ENCODE results near the gene DBN1.

DBN1 gene

DNA sequence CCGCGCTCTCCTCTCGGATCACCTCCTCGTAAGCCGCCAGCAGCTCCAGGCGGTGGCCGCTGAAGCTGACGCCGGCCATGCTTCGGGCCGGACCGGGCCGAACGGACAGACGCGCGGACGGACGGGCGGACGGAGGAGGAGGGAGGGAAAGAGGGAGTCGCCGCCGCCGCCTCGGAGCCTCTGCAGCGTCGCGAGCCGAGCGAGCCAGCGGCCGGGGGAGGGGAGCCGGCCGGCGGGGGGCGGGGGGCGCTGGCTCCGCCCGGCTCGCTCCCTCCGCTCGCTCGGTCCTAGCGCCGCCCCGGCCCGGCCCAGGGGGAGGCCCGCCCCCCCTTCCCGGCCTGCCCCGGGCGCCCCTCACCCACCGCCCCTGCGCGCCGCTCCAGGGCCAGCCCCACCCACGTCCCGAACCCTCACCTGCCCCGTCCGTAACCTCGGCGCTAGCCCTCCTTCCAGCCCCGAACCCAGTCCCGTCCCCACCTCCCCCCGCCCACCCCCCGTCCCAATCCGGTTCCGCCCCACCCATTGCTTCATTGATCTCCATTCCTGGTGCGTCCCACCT is at the start of gene DBN1:
Gene DBN1, minus strand, starts transcription at position 192 of the 559 bp plus-strand sequence. Its CDS starts 113 bp downstream, at position 79.
- peak; percentile 63 for DNase-seq (ENCODE audit: low spot score)

DNA sequence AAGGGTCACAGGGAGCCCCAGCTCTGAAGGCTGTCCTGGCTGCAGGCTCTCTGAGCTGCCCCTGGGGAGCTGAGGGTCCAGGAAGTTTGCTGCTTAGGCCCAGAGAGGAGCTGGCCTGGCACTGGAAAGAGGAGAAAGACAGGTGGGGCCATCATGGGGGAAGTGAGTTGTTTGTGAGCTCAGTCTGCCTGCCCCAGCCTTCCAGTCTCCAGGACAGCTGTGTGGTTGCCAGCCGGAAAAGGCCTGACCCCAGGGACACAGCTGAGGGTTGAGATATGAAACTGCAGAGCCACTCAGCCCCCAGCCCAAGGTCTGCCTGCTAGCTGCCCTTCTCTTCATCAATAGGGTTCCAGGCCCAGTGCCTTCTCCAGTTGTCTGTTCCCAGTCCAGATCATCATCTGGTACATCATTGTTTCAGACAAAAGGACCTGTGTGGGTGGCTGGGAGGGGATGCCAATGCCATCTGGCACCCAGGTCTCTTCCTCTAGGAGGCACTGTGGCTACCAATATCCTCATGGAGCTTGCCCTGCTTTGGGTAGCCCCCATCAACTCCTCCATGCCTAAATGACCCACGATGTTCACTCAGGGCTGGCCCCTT is 47.6 kb upstream of the DBN1 start:
- DNase-seq (ENCODE audit: low spot score): no peak

DNA sequence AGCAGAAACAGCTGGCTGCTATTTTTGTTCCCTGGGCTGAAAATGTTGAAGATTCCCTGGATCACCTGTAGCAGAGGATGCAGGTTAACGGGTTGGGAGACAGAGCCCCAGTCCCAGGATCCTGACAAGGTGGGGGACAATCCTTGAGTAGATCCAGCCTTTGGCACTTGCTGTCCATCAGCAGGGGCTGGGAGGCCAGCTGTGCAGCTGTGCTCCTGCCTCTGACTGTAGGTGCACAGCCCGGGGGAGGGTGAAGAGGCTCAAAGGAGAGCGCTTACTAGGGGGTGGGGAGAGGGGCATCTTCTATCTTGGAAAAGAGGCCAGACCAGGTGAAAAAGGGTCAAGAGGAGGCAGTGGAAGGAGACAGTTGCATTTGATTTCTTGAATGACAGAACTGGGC is 46.8 kb upstream of the DBN1 start:
- DNase-seq (ENCODE audit: low spot score): no peak

DNA sequence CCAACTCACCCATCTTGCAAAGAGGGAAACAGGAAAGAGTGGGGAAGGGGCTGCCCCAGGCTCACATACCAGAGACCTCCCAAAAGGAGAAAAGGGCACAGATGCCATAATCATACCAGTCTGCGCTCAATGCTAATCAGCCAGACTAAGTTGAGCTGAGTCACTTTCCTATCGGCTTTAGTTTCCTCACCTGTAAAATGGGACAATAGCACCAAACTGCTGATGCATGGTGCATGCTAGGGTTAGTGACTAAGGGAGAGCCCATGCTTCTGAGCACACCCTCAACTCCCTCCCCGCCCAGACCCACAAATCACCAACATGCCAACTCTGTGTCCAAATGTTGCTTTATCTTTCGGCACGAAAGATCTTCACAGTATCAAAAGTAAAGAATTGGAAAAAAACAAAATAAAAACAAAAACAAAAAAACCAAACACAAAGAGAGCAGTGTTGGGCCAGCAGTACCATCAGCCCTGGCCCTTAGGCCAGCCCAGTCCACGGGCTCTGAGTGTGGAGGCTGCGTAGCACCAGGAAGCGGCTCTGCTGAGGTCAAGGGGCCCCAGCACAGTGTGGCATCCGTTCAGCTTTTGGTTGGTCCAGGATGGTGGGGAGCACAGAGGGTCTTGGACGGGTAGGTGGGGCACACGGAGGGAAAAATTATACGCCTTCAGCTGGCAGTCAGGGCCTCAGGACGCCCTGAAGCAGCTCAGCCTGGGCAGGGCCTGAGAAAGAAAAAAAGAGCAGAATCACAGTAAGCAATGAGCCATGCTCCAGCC is 46.2 kb upstream of the DBN1 start:
- DNase-seq (ENCODE audit: low spot score): no peak

DNA sequence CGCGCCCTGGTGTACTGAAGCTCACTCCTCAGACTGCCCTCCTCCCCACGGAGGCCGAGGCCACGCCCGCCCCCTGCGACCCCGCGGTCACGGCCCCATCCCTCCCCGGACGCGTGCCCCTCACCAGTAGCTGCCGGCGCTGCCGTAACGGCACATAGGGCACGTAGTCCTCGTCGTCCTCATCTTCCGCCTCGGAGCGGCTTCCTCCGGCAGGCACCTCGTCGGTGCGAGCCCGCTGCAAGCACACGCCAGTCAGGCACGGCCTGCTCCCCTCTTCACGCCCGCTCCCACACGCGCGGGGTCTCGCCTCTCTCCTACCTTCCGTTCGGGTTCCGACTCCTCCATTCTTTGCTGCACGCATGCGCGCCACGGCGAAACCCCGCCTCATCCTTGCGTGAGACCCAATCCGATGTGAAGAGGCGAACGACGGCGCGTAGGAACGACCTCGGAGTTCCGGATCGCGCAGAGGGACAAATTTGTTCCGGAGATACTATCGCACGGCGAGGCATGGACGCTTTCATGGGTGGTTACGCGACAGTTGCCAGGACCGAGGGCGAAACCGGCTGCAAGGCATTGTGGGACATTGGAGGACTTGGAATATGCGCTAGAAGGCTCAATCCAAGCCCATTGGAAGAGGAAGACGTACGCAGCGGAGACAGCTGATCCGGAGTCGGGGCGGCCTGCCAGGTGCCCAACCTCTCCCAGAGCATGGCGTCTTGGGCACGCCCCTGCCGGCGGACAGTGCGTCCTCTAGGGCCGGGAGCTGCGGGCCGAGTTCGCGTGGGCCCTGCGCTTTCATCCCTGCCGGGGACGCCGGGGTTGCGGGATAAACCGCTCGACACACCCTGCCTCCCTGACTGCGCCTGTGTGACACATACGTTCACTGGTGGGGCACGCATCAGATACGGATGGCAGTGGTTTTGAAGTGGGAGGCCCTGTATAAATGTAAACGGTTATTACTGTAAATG is 43.5 kb upstream of the DBN1 start, which contains the start of gene DDX41:
Gene DDX41, minus strand, starts transcription at position 361 of the 968 bp plus-strand sequence. Its CDS starts 16 bp downstream, at position 345.
- peak; percentile 100 for DNase-seq (ENCODE audit: low spot score)

DNA sequence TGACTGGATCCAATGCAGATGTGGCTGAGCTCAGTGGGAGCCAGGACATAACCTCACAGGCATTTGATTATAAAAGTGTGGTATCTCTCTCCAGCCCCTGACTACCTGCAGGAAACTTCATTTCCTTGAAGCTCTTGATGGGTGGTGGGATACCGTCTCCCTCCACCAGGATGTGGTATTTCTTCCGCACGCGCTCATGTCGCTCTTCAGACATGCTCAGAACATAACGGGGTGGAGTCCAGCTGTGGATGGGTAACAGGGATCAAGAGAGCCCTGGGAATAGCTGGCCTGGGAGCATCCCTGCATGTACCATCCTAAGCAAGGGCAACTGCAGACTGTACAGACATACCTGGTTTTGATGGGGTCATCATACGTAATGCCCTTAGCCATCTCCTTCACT is 42.1 kb upstream of the DBN1 start:
- no peak for DNase-seq (ENCODE audit: low spot score)

DNA sequence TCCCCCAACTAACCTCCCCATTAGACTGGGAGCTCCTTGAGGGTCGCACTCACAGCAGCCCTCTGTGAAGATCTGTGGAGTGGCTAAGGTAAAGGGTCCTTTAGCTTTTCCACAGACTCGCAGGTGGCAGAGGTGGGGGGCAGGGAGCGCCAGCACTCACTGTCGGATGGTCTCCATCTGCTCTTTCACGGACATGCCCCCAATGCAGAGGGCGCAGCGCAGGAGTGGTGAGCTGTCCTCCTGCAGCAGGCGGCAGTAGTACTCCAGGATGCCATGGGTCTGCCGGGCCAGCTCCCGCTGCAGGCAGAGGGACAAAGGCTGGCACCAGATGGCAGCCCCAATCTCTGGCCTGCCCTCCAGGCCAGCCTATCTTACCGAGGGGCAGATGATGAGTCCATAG is 41.1 kb upstream of the DBN1 start:
- DNase-seq (ENCODE audit: low spot score): no peak

DNA sequence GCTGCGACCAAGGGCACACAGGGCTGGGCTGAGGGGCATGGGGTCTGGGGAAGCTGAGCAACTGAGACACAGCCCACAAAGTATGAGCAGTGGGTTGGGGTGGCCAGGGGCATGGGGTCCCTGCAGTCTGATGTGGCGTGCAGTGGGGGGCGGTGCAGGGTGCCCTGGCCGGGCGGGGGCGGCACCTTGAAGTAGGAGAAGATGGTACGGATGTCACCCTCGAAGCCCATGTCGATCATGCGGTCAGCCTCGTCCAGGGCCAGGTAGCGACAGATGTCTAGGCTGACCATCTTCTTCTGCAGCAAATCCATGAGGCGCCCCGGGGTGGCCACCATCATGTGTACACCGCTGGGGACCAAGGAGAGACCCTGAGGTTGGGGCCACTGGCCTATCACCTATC is 40.1 kb upstream of the DBN1 start:
- no peak for DNase-seq (ENCODE audit: low spot score)

DNA sequence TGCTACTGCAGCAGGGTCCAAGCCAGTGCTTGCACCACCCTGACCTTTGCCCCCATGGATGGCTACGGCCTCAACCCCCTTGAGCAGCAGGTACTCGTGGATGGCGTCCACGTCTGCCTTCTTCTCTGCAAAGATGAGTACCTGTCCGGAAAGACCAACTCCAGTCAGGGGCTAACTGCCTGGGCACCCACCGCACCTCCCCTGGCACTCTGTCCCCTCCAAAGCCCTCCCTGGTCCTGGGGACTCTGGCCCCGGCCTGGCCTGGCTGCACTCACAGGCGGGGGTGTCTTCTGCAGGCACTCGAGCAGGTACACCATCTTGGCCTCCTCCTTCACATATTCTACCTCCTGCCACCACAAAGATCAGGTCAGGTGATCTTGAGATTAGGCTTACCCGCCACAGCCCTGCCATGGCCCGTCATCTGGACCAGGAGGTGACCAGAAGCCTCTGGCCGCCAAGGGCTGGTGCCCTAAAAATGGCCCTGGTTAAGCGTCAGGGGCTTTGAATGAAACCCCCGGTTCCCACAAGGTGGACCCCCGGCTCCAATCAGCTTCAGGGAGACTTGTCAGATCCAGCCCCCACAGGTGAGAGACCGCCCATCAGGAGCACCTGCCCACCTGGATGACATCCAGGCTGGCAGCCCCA is 39.4 kb upstream of the DBN1 start:
- no peak for DNase-seq (ENCODE audit: low spot score)

DNA sequence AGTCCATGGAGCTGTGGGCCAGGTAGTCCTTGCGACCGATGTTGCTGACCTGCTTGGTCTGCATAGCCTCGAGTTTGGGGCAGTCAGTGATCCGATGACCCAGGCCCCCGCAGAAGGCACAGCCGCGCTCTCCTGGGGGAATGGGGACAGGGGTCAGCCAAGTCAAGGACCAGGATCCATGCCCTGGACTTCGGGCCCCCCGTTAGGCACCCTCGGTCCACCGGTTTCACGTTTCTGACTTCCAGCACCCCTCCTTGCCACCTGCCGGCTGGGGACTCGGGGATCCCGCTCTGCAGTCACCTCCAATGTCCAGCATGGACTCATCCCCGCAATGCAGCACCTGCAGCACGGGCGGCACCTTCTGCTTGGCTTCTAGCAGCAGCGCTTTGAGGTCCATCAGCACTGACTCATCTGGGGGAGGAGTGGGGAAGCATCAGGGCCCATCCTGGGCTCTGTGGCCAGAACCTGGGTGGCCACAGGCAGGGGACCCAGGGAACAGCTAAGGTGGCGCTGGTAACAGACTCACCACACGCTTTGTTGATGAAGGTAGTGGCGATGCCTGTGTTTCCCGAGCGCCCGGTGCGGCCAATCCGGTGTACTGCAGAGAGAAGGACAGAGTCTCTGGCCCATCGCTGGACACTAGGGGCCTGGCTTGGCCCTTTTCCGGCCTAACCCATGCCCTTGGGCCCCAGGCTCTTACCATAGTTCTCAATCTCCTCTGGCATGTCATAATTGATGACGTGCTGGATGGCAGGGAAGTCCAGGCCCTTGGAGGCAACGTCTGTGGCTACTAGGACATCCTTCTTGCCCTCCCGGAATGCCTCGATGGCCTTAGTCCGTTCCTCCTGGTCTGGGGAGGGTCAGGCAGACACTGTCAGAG is 38.6 kb upstream of the DBN1 start:
- no peak for DNase-seq (ENCODE audit: low spot score)

DNA sequence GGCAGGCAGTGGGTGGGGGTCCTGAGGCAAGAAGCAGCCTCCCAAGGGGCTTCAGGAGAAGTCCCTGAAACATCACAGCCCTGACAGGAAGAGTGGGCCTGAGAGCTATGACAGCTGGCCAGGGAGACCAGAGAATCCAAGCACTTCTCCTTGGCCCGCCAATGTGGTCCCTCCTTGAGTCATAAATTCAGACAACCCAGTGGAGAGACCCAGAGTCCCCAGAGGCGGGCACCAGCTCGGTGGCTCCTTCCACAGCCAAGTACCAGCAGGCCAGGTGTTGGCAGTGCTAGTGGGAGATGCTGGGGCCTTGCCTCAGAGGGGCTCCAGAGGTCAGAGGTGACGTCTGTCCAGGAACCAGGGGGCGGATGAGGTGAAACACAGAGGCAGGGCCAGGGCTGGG is 37.7 kb upstream of the DBN1 start:
- DNase-seq (ENCODE audit: low spot score): no peak

DNA sequence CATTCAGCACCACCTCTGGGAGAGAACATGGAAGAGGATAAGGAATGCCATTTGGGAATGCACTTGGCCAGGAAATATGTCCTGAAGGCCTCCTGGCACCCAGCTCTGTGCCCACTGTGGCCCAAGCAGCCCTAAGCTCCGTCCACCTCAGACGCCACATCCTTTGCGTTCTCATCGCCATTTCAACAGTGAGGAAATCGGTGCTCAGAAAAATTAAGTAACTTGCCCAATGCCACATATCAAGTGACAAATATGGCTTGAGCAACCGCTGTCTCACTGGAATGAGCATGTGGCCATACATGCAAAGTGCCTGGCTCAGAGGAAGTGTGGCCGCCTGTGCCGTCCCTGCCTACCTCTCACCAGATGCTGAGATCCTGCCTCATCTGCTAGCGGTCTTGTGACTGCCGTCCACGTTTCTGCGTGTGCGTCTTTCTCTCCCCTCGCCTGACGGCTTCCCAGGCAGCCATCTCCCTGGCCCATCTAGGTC is 37.2 kb upstream of the DBN1 start:
- DNase-seq (ENCODE audit: low spot score): no peak

DNA sequence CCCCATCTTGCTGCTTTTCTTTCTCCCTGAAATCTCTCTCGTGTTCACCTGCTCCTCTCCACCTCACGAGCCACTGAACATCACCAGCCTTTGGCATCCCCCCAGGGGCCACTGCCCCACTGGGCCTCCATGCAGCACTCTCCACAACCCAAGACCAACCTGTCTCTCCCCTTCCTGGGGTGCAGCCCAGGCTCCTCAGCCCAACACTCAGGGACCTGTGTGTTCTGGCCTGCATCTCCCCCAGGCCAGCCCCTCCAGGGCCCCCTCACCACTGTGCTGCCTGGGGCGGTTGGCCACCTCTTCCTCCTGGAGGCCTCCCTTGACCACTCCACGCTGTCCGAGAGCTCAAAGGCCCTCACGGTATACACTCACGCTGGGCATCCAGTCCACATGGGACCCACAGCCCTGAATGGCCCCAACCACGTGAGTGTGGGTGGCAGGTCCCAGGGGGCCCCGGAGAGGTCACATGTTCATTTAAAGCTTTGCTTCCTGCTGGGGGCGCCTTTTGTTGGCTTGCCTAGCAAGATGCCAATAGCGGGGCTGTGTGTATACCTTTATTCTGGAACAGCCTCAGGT is 36.6 kb upstream of the DBN1 start:
- DNase-seq (ENCODE audit: low spot score): no peak

DNA sequence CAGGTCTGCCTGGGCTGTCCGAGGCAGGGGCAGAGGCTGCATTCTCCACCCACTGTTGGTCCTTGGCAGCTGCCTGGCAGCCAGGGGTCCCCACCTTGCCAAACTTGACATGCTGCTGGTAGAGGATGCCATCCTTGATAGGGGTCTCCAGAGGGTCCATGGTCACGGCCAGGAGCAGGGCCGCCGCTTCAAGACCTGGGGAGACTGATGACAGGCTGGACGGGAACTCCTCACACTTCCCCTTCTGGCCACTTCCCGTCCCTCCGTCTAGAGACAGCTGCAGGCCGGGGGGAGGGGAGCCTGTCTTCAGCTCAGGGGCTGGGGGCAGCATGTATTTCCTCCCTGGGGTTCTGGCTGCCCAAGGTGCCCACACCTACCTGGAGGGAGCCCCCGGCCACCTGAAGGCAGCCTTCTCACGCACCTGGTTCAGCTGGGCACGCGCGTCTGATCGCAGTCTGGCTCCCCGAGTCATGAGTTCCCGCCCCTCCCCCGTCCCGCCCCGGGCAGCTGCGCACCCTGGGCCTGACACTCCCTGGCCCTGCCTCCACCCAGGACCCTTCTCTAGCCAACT is 36.0 kb upstream of the DBN1 start, which contains the start of gene DOK3:
Gene DOK3, minus strand, starts transcription at position 446 of the 571 bp plus-strand sequence. Its CDS starts 286 bp downstream, at position 160.
- no peak for DNase-seq (ENCODE audit: low spot score)

DNA sequence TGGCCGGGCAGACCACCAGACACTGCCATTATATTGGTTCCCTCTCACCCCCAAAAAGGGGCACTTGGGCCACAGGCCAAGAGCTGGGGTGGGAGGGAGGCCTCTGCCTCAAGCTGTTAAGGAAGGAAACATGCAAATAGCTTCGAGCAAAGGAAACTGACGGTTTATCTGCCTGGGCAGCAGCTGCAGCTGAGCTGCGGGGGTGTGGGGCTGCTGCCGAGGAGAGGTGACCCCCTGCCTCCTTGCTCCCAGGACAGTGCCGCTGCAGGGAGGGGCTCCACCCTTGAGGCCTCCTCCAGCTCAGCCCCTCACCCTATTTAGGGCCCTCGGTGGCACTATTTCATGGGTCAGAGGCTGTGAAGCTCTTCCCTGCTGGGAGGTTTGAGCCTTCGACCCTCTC is 35.4 kb upstream of the DBN1 start:
- no peak for DNase-seq (ENCODE audit: low spot score)

DNA sequence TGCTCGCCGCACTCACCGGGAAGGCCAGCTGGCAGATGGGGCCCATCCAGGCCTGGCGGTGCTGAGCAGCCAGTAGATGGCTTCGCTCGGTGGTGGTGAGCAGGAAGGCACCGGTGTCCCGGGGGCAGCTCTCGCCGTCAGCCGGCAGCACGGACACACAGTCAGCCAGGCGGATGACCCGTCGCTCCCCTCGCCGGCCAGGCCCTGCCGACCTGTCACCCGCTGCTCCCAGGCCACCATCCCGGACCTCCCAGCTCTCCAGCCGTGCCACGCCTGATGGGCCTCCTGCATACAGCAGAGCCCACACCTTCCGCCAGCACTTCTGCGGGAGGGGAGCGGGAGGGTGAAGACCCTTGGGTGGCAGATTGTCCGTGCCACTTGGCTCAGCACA is 34.8 kb upstream of the DBN1 start:
- DNase-seq (ENCODE audit: low spot score): no peak

DNA sequence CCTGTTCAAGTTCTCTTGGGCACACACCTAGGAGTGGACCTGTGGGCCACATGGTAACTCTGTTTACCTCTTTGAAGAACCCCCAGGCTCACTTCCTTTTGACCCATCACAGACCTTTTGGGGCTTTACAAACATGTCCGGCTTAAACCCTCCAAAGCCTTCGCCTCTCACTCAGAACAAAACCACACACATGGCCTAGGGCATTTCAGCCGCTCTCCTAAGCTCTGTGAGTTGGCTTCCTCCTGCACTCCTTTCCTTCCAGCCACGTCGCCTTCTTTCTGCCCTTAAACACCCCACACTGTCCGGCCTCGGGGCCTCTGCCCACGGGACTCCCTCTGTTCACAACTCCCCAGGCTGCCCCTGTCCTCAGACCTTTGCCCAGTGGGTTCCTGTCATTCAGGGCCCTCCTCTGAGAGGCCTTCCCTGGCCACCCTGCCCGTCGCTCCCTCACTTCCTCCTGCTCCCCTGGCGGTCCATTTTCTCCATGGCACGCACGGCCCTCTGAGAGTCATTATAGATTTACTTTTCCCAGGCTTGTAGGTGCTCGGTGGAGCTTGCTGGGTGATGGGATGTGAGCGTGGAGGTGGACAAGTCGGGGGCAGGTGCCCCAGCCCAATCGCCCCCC is 34.3 kb upstream of the DBN1 start:
- no peak for DNase-seq (ENCODE audit: low spot score)

DNA sequence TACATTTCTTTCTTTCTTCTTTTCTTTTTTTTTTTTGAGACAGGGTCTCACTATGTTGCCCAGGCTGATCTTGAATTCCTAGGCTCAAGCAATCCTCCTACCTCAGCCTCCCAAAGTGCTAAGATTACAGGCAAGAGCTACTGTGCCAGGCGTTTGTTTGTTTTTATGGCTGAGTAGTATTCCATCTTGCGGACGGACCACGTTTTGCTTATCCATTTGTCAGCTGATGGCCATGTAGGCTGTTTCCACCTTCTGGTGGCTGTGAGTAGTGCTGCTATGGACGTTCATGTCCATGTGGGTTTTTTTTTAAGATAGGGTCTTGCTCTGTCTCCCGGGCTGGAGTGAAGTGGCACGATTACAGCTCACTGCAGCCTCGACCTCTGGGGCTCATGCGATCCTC is 33.7 kb upstream of the DBN1 start:
- DNase-seq (ENCODE audit: low spot score): no peak

DNA sequence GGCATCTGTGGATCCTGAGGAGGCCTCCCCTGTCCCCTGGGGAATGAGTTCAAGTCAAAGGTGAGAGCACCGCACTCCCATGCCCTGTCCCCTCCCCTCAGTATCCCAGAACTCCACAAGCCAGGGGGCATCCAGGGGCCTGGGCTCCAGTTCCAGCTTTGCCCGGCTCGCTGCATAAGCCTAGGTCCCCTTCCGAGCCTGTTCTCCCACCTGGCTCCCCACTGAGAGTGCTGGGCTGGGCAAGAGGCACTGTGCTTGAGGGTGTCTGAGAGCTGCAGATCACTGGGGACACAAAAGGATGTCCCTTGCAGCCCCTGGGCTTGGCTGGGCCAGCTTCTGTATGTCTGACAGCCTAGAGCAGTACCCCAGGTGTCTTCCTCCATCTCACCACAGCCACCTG is 31.6 kb upstream of the DBN1 start:
- DNase-seq (ENCODE audit: low spot score): no peak

Data from SW480 (cell line).